Mesothelial cell of epicardium (in vitro differentiated cells): Measurements from ENCODE around the gene AGRN. TPM values are rescaled to one million over a fixed set of nuclear protein-coding genes. Genes with fewer than 3 reads are reported as not detected.

Experiments used
- DNase-seq, 2 experiments: peaks; one replicate each; pipeline ENCODE4 v3.0.0; 2021; ENCODE audit warnings: low spot score in 2 of 2; ENCODE audit not compliant: unreplicated experiment in 2 of 2
- H3K27ac Mint-ChIP-seq: 2 replicates; pipeline ENCODE4 v1.8.0; 2021; ENCODE audit warnings: mixed read lengths
- H3K27me3 Mint-ChIP-seq: 2 replicates; pipeline ENCODE4 v1.8.0; 2021; ENCODE audit warnings: low read depth, mixed read lengths
- H3K36me3 Mint-ChIP-seq: 2 replicates; pipeline ENCODE4 v1.8.0; 2021; ENCODE audit warnings: mixed read lengths
- H3K4me1 Mint-ChIP-seq: 2 replicates; pipeline ENCODE4 v1.8.0; 2021; ENCODE audit warnings: mixed read lengths
- H3K4me3 Mint-ChIP-seq: 2 replicates; pipeline ENCODE4 v1.8.0; 2021; ENCODE audit warnings: mild to moderate bottlenecking, moderate library complexity, mixed read lengths
- H3K9me3 Mint-ChIP-seq: 2 replicates; pipeline ENCODE4 v1.8.0; 2021; ENCODE audit warnings: mixed read lengths
- total RNA-seq: library from RNA; stranded (reverse); gene quantifications from 3 replicates; pipeline ENCODE4 v1.2.1, GENCODE V29; 2021
- TF ChIP-seq, protein P1 (sequence below): fragments of 200-600 bp; sonication (generic); IDR thresholded peaks from one replicate; pipeline ENCODE4 v1.5.0; 2021; ENCODE audit warnings: antibody characterized with exemption; ENCODE audit not compliant: unreplicated experiment

Gene AGRN
- total RNA-seq, 1 donor from 2014 or later: 514 TPM

DNA sequence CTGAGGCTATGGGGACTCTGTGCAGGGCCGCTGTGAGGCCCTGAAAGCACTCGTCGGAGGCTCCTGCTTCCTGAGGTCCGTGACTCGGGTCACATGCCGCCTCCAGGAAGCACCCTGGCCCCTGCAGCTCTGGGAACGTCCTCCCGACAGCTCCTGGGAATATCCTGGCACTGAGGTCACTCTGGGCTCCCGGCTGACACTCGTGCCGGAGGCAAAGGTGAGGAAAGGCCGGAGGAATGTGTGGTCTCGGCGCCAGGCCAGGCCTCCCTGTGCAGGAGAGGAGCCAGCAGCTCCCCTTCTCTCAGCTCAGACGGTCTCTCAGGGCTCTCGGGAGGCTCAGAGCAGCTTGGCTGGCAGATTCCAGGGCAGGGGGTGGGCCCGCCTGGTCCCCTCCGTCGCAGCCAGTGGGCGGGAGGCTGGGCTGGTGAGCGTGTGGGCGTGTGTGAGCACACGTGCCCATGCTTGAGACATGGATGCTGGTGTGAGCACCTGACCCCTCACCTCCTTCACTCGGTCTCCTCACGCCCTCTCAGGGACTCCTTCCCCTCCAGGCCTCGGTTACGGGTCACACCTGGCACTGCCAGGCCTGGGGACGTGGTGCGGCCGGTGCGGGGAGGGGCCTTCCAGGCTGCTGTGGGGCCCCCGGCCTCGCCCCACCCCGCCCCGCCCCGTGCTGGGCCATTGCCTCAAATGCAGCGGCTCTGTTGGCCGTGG is 59.6 kb downstream of the AGRN start:
- Mint-ChIP-seq H3K27ac (peak overlapping the region; percentile 64), H3K36me3 (peaks cover 3% of the 10 kb centered on the region), H3K4me3 (peak overlapping the region; percentile 55), H3K27me3 (peaks cover 5% of the 10 kb centered on the region), H3K4me1 (peaks cover 4% of the 10 kb centered on the region), H3K9me3 (no peaks in the 10 kb centered on the region)
- peak; percentile 21 to 68 for DNase-seq
- TF ChIP-seq, protein P1, sequence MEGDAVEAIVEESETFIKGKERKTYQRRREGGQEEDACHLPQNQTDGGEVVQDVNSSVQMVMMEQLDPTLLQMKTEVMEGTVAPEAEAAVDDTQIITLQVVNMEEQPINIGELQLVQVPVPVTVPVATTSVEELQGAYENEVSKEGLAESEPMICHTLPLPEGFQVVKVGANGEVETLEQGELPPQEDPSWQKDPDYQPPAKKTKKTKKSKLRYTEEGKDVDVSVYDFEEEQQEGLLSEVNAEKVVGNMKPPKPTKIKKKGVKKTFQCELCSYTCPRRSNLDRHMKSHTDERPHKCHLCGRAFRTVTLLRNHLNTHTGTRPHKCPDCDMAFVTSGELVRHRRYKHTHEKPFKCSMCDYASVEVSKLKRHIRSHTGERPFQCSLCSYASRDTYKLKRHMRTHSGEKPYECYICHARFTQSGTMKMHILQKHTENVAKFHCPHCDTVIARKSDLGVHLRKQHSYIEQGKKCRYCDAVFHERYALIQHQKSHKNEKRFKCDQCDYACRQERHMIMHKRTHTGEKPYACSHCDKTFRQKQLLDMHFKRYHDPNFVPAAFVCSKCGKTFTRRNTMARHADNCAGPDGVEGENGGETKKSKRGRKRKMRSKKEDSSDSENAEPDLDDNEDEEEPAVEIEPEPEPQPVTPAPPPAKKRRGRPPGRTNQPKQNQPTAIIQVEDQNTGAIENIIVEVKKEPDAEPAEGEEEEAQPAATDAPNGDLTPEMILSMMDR: no peak

DNA sequence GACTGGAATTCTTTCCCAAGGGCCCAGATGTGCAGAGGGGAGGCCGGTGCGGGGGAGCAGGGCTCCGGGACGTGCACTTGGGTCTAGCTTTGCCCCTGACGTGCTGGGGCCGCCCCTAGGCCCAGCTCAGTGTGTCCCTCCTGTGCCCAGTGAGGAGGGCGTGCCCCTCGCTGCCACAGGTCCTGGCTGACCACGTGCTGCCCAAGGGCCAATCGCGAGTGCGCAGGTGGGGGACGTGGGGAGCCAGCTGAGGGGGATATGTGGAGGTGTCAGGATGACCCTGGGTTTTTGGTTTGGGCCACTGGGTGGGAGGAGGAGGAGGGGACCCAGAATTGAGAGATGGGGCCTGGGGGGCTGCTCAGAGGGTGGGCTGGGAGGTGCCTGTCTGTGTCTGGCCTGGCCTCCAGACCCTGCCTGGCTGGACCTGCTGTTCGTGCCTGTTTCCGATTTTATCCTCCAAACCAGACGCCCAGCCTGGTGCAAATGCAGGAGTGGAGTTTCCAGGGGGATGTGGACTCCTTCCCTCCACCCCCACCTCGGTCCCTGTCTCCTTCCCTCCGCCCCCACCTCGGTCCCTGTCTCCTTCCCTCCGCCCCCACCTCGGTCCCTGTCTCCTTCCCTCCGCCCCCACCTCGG is 60.3 kb downstream of the AGRN start:
- H3K4me3 Mint-ChIP-seq: peak overlapping the region; percentile 55
- TF ChIP-seq, protein P1: no peak

DNA sequence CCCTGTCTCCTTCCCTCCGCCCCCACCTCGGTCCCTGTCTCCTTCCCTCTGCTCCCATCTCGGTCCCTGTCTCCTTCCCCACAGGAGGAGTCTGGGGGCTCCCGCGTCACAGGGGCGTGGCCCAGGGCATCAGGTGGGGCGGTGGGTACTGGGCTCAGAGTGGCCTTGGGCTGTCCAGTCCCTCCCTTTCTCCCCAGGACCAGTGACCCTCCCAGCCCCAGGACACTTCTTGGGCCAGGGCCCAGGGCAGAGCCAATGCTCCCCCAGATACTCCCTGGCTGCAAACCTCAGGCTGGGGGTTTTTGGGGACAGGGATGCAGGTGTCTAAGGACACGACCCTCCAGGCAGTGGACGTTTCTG is 61.0 kb downstream of the AGRN start:
- peak in 1 of 2 experiments; percentile 37 for DNase-seq
- TF ChIP-seq, protein P1: no peak
- Mint-ChIP-seq H3K4me3 (no peak overlapping the region), H3K27me3 (peaks cover 2% of the 10 kb centered on the region), H3K27ac (no peak overlapping the region), H3K4me1 (peaks cover 4% of the 10 kb centered on the region), H3K36me3 (peaks cover 3% of the 10 kb centered on the region), H3K9me3 (no peaks in the 10 kb centered on the region)

More for the DNA sequence above, 60.3 kb downstream of the AGRN start:
- DNase-seq: peak; percentile 38 to 58
- peaks cover 2% of the 10 kb centered on the region for H3K27me3 Mint-ChIP-seq
- no peaks in the 10 kb centered on the region for H3K9me3 Mint-ChIP-seq
- peaks cover 4% of the 10 kb centered on the region for H3K4me1 Mint-ChIP-seq
- peak overlapping the region; percentile 39 for H3K27ac Mint-ChIP-seq
- H3K36me3 Mint-ChIP-seq: peaks cover 3% of the 10 kb centered on the region

DNA sequence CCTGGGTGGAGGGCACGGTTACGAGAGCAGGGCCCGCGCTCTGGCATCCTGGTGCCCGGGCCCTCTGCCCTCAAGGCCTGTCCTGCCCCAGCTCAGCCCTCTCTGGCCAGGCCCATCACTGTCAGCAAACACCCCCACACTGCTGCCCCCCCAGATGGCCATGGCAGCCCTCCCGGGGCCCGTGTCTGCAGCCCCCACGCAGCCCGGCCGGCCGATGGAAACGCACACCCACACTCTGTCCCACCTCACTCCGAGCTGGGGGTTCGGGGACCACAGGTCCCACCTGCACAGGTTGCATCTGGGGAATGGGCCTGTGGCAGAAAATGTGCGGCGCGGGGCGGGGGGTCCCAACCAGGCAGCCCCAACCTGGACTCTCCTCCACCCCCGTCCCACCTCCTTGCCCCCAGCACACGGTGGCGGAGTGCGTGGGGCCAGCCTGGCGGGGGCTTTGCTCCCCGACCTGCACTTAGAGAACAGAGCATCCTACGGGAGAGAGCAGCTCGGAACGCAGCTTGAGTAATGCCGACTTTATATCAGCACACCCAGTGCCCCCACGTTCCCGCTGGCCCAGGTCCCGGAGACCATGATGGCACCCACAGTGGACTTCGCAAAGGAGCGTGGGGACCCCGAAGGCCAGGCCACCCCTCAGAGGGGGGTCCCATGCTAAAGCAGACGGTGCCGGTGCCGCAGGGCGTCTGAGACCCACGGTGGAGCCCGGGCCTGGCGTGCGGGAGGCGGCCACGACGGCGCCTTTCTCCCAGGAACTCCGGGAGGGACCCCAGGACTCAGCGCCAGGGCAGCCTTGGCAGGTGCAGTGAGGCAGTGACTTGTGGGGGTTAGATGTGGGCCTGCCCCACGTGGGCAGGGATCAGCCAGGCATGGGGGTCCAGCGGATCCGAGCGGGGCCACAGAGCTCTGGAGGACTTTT is 61.7 kb downstream of the AGRN start:
- peaks cover 3% of the 10 kb centered on the region for H3K36me3 Mint-ChIP-seq
- H3K27ac Mint-ChIP-seq: no peak overlapping the region
- H3K4me1 Mint-ChIP-seq: peaks cover 4% of the 10 kb centered on the region
- TF ChIP-seq, protein P1: no peak
- DNase-seq: peak; percentile 19 to 37
- H3K4me3 Mint-ChIP-seq: no peak overlapping the region
- no peaks in the 10 kb centered on the region for H3K9me3 Mint-ChIP-seq
- peaks cover 2% of the 10 kb centered on the region for H3K27me3 Mint-ChIP-seq

DNA sequence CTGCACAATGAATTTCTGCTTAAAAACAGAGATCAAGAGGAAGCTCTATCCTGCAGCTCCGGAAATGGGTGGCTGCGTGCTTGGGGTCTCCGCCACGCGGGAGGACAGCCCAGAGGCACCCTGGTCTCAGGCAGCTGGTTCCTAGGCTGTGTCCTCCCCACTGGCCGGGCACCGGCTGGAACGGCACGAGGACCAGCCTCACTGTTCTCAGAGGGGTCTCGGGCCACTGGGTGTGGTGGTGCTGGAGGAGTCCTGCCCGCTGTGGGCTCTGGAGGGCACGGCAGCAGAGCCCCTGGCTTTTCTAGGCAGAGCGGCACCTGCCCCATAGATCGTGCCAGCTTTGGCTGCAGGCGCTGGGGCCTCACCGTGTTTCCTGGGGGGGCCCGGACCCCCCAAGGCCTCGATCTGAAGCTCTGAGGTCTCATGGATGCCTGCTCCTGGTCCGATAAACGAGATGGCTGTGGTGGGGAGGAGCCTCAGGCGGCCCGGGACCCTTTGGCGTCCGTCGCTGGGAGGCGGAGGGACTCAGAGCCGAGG is 62.4 kb downstream of the AGRN start:
- peaks cover 2% of the 10 kb centered on the region for H3K27me3 Mint-ChIP-seq
- H3K4me1 Mint-ChIP-seq: peaks cover 4% of the 10 kb centered on the region
- TF ChIP-seq, protein P1: no peak
- H3K27ac Mint-ChIP-seq: no peak overlapping the region
- peaks cover 3% of the 10 kb centered on the region for H3K36me3 Mint-ChIP-seq
- H3K4me3 Mint-ChIP-seq: no peak overlapping the region
- no peaks in the 10 kb centered on the region for H3K9me3 Mint-ChIP-seq
- DNase-seq: peak in 1 of 2 experiments; percentile 34
